Prostate gland (tissue), 2 donors: ENCODE data around the gene TRAP1. TPM values are rescaled to one million over a fixed set of nuclear protein-coding genes. Genes with fewer than 3 reads are reported as not detected.
"Not testable (repeated sequence)": the region's sequence is repeated elsewhere in the genome, so short reads cannot be mapped to it uniquely, and the experiment has no call there.

Experiments used
- DNase-seq: peaks from one replicate; pipeline ENCODE4 v3.0.0-alpha.2; 2019; ENCODE audit warnings: low spot score
- H3K27ac ChIP-seq, 2 donors: fragments of 200-600 bp; sonication (generic); 2 replicates each; pipeline ENCODE4 v1.5.1; 2017 to 2019
- H3K27me3 ChIP-seq: fragments of 200-600 bp; sonication (generic); replicated peaks from 2 replicates; pipeline ENCODE4 v1.5.1; 2019; ENCODE audit not compliant: insufficient read depth
- H3K36me3 ChIP-seq, 2 donors: fragments of 200-600 bp; sonication (generic); 1 replicate in 1 of 2; 2 replicates in 1 of 2; pipeline versions ENCODE4 v1.5.1 to v1.8.1; 2017 to 2019
- H3K4me1 ChIP-seq: fragments of 200-600 bp; sonication (generic); replicated peaks from 2 replicates; pipeline ENCODE4 v1.5.1; 2019
- H3K4me3 ChIP-seq, 2 donors: fragments of 200-600 bp; sonication (generic); 2 replicates each; pipeline ENCODE4 v1.5.1; 2017 to 2019
- H3K9me3 ChIP-seq: fragments of 200-600 bp; sonication (generic); 2 replicates; pipeline ENCODE4 v1.5.1; 2017
- CTCF ChIP-seq, 4 experiments: fragments of 200-600 bp in 2 of 4; fragments of 450-650 bp in 2 of 4; sonication (generic) in 2 of 4; IDR thresholded peaks; 1 replicate in 3 of 4; 2 replicates in 1 of 4; pipeline ENCODE4 v1.5.1; 2016 to 2019; ENCODE audit warnings: antibody characterized with exemption in 4 of 4, mild to moderate bottlenecking in 2 of 4, moderate library complexity in 2 of 4
- POLR2A ChIP-seq: fragments of 450-650 bp; IDR thresholded peaks from one replicate; pipeline ENCODE4 v1.6.1; 2016; ENCODE audit warnings: antibody characterized with exemption, mild to moderate bottlenecking
- POLR2AphosphoS5 ChIP-seq: sonication (generic); formaldehyde crosslinking; IDR thresholded peaks from one replicate; pipeline ENCODE4 v1.6.1; 2017; ENCODE audit warnings: antibody characterized with exemption
- WGBS: methylation state at CpG from one replicate; pipeline ENCODE4 v1.1.5; 2018; 5-methylcytosine and 5-hydroxymethylcytosine counted together
- intact Hi-C: fragments of 100-400 bp; cut with DNase I; formaldehyde crosslinking; loops from one replicate; pipeline ENCODE4 v1.14.2; 2022
- total RNA-seq, 2 donors: library from RNA; depleted of rRNA; stranded (reverse); fragments of >200 nt; gene quantifications; one replicate each; pipeline ENCODE4 v1.1.0, GENCODE V29; 2016

The TRAP1 gene
- total RNA-seq, 2 donors from 2014 or later, result 71.2 to 88.6 TPM

GRCh38 chr16:3610698-3611145, 106.6 kb downstream of the TRAP1 start:
- intact Hi-C loops, result no loop called here
- peaks cover 6% of the 10 kb centered on the region for H3K4me1 ChIP-seq
- no peaks in the 10 kb centered on the region for H3K36me3 ChIP-seq
- H3K27me3 ChIP-seq, result no peaks in the 10 kb centered on the region
- H3K27ac ChIP-seq, result peak overlapping the region; percentile 62 to 69
- no peak for DNase-seq
- H3K4me3 ChIP-seq, result peak overlapping the region; percentile 75 to 89
- TF ChIP-seq POLR2A, result no peak
- TF ChIP-seq POLR2AphosphoS5, result no peak
- no peak for TF ChIP-seq CTCF (IDR thresholded peaks at IDR 0.05)
- whole genome bisulfite sequencing, result 3% methylated on average over 10 of the region's 10 CpGs
- H3K9me3 ChIP-seq, result no peaks in the 10 kb centered on the region

GRCh38 chr16:3609895-3610697, 107.2 kb downstream of the TRAP1 start:
- no peaks in the 10 kb centered on the region for H3K36me3 ChIP-seq
- H3K4me1 ChIP-seq, result peaks cover 6% of the 10 kb centered on the region
- peak; percentile 16 for DNase-seq
- H3K9me3 ChIP-seq, result no peaks in the 10 kb centered on the region
- H3K27me3 ChIP-seq, result no peaks in the 10 kb centered on the region
- WGBS, result 49% methylated on average over 14 of the region's 14 CpGs
- intact Hi-C loops, result no loop called here
- TF ChIP-seq CTCF (IDR thresholded peaks at IDR 0.05) (no peak), POLR2AphosphoS5 (no peak), POLR2A (no peak)
- H3K4me3 ChIP-seq, result peak overlapping the region in 1 of 2 donors; percentile 89
- H3K27ac ChIP-seq, result peak overlapping the region in 1 of 2 donors; percentile 69

- DNase-seq, H3K36me3 ChIP-seq, H3K27me3 ChIP-seq, H3K4me3 ChIP-seq, H3K9me3 ChIP-seq, H3K4me1 ChIP-seq, H3K27ac ChIP-seq, intact Hi-C loops: not testable (repeated sequence)
- WGBS, result 95% methylated on average over 13 of the region's 13 CpGs
Measured at GRCh38 chr16:3608976-3609375, 108.3 kb downstream of the TRAP1 start.

- no peak overlapping the region for H3K4me3 ChIP-seq
- no peaks in the 10 kb centered on the region for H3K9me3 ChIP-seq
- TF ChIP-seq CTCF (IDR thresholded peaks at IDR 0.05), result no peak
- TF ChIP-seq POLR2A, result no peak
- no peak for TF ChIP-seq POLR2AphosphoS5
- DNase-seq, result no peak
- H3K4me1 ChIP-seq, result peaks cover 6% of the 10 kb centered on the region
- intact Hi-C loops, result no loop called here
- no peaks in the 10 kb centered on the region for H3K36me3 ChIP-seq
- WGBS, result 64% methylated on average over 5 of the region's 5 CpGs
- H3K27me3 ChIP-seq, result no peaks in the 10 kb centered on the region
- no peak overlapping the region for H3K27ac ChIP-seq
Measured at GRCh38 chr16:3608069-3608468, 109.3 kb downstream of the TRAP1 start.

Other genes starting within 250 kb of the TRAP1 start
- 1 to 10 TPM in 1 of 2 donors, not detected in 1; 1.1 TPM for gene C16orf90, start 222.0 kb downstream of the TRAP1 start, total RNA-seq
- gene CLUAP1, start 216.5 kb downstream of the TRAP1 start, total RNA-seq, result 10 to 100 TPM; 17.9 to 35.1 TPM
- under 1 TPM; 0.85 to 0.87 TPM for gene NLRC3, start 140.1 kb downstream of the TRAP1 start, total RNA-seq
- 10 to 100 TPM in 1 of 2 donors, 1 to 10 TPM in 1; 4.9 to 14.7 TPM for gene SLX4, start 105.9 kb downstream of the TRAP1 start, total RNA-seq
- 10 to 100 TPM; 41.9 to 50.6 TPM for gene DNASE1, start 62.8 kb downstream of the TRAP1 start, total RNA-seq
- gene CREBBP, start 163.2 kb upstream of the TRAP1 start, total RNA-seq, result 100 to 1,000 TPM in 1 of 2 donors, 10 to 100 TPM in 1; 82.2 to 143 TPM